Choroid plexus epithelial cell (primary cell): ENCODE results near the gene AKAP13.

Experiments used
- DNase-seq: peaks from one replicate; pipeline ENCODE4 v3.0.0-alpha.2; 2010; ENCODE audit warnings: low read depth
- H3K4me3 ChIP-seq: 2 replicates; pipeline ENCODE4 v1.5.1; 2011; ENCODE audit warnings: low read depth, mild to moderate bottlenecking, control low read depth, low read length, moderate library complexity
- TF ChIP-seq, protein P1 (sequence below): conservative IDR thresholded peaks from 2 replicates; pipeline ENCODE4 v1.5.1; 2011; ENCODE audit warnings: low read depth, mild to moderate bottlenecking, control low read depth, inconsistent platforms, low read length, moderate library complexity

Gene AKAP13

GRCh38 chr15:85499371-85499887 lies 119.0 kb downstream of the AKAP13 start:
- no peak overlapping the region for H3K4me3 ChIP-seq
- TF ChIP-seq, protein P1, sequence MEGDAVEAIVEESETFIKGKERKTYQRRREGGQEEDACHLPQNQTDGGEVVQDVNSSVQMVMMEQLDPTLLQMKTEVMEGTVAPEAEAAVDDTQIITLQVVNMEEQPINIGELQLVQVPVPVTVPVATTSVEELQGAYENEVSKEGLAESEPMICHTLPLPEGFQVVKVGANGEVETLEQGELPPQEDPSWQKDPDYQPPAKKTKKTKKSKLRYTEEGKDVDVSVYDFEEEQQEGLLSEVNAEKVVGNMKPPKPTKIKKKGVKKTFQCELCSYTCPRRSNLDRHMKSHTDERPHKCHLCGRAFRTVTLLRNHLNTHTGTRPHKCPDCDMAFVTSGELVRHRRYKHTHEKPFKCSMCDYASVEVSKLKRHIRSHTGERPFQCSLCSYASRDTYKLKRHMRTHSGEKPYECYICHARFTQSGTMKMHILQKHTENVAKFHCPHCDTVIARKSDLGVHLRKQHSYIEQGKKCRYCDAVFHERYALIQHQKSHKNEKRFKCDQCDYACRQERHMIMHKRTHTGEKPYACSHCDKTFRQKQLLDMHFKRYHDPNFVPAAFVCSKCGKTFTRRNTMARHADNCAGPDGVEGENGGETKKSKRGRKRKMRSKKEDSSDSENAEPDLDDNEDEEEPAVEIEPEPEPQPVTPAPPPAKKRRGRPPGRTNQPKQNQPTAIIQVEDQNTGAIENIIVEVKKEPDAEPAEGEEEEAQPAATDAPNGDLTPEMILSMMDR = no peak
- no peak for DNase-seq

- no peak for DNase-seq
- no peak overlapping the region for H3K4me3 ChIP-seq
- TF ChIP-seq, protein P1 = no peak
Measured at GRCh38 chr15:85500060-85500708, 119.8 kb downstream of the AKAP13 start.

DNA sequence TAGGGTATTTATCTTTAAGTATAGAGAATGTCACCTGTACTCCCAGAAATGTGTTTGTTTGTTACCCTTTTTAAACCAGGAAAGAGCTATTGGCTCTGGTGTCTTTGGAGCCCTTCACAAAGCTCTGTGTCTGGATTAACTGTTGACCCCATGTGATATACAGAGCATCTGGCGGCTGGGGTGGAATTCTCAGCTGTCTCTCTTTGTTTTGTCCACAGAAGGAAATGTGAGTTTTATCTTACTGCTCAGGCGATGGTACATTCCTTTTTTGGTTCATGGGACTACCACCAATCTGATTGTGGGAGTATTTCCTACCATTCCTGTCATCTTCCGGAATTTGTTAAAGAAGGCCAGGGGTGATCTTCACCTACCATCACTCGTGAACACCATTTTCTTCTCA lies 120.3 kb downstream of the AKAP13 start:
- DNase-seq = peak; percentile 61
- no peak overlapping the region for H3K4me3 ChIP-seq
- TF ChIP-seq, protein P1 = no peak

GRCh38 chr15:85501574-85501973 lies 121.2 kb downstream of the AKAP13 start:
- no peak for DNase-seq

DNA sequence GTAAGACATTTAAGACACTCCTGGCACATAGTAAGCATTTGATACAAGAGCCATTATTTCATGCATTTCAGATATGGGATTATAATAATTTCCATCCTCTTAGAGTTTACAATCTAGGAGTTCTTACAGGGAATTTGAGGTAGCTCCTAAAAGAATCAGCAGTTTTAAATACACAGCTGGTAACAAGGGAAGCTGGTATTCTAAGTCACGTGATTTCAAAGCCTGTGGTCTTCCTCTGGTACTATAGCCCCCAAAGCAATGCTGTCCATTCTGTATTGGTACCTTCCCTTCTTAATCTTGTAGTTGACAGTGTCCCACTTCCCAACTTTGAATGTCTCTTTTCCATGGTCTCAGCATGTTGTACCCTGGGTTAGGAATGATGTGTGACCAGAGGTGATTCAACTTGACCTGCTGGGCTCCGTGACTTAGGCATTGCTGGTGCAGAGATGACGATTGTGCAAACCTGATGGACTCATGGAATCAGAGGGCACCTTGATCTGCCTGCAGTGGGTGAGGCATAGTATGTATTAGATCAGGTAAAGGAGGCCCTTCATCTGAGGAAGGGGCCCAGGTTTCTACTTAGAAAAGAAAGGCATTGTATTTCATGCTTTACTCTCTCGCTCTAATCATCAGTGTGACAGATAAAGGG lies 122.9 kb downstream of the AKAP13 start:
- DNase-seq = no peak
- TF ChIP-seq, protein P1 = no peak
- no peak overlapping the region for H3K4me3 ChIP-seq

More at GRCh38 chr15:85501574-85501973, 121.2 kb downstream of the AKAP13 start:
- no peak overlapping the region for H3K4me3 ChIP-seq
- TF ChIP-seq, protein P1 = no peak

- TF ChIP-seq, protein P1 = peak; percentile 57
- peak; percentile 85 for DNase-seq
- no peak overlapping the region for H3K4me3 ChIP-seq
Measured at GRCh38 chr15:85504749-85505676, 124.6 kb downstream of the AKAP13 start.
